Kidney (tissue), 14 donors: ENCODE data around the gene PTGIS. TPM values are rescaled to one million over a fixed set of nuclear protein-coding genes. Genes with fewer than 3 reads are reported as not detected.

ENCODE experiments used
- DNase-seq, 5 donors: peaks; one replicate each; pipeline ENCODE4 v3.0.0-alpha.2; 2013 to 2020
- FAIRE-seq: peaks from 2 replicates; lab custom pipeline; 2012; peaks lifted over from hg19 to GRCh38; lab: Jason Lieb, UNC
- H3K27ac ChIP-seq, 2 donors: one replicate each; pipeline ENCODE4 v1.7.0; 2013; ENCODE audit warnings: low read depth in 2 of 2, low read length in 2 of 2, inconsistent platforms in 1 of 2
- H3K27me3 ChIP-seq: one replicate; pipeline ENCODE4 v1.7.1; 2013; ENCODE audit warnings: low read length, inconsistent platforms; ENCODE audit not compliant: control insufficient read depth, insufficient read depth
- H3K36me3 ChIP-seq, 3 donors: one replicate each; pipeline versions ENCODE4 v1.7.0 to v1.7.1; 2013; ENCODE audit warnings: low read length in 3 of 3, control low read depth in 1 of 3, inconsistent platforms in 1 of 3; ENCODE audit not compliant: insufficient read depth in 3 of 3, control insufficient read depth in 2 of 3
- H3K4me1 ChIP-seq, 3 donors: one replicate each; pipeline versions ENCODE4 v1.7.0 to v1.7.1; 2013; ENCODE audit warnings: low read length in 3 of 3, inconsistent platforms in 1 of 3, low read depth in 1 of 3; ENCODE audit not compliant: control insufficient read depth in 2 of 3, insufficient read depth in 2 of 3
- H3K4me3 ChIP-seq, 3 donors: one replicate each; pipeline versions ENCODE4 v1.7.0 to v1.8.1; 2013; ENCODE audit warnings: low read length in 3 of 3, control low read depth in 1 of 3, inconsistent platforms in 1 of 3
- H3K9ac ChIP-seq, 3 donors: one replicate each; pipeline versions ENCODE4 v1.7.0 to v1.7.1; 2013; ENCODE audit warnings: low read length in 3 of 3, control low read depth in 1 of 3, inconsistent platforms in 1 of 3
- H3K9me3 ChIP-seq, 3 donors: one replicate each; pipeline versions ENCODE4 v1.7.0 to v1.7.1; 2013; ENCODE audit warnings: low read length in 3 of 3, control low read depth in 1 of 3, inconsistent platforms in 1 of 3; ENCODE audit not compliant: control insufficient read depth in 2 of 3, insufficient read depth in 1 of 3
- CTCF ChIP-seq: IDR thresholded peaks from 3 replicates; pipeline ENCODE4 v1.5.1; 2012; ENCODE audit warnings: mild to moderate bottlenecking, moderate library complexity, borderline replicate concordance; ENCODE audit not compliant: insufficient read depth; ENCODE audit errors: extremely low read depth
- intact Hi-C: fragments of 100-400 bp; cut with DNase I; formaldehyde crosslinking; loops from one replicate; pipeline ENCODE4 v1.11.1; 2022
- polyA plus RNA-seq: library from polyadenylated mRNA; stranded (reverse); fragments of 350-450 nt; fragmentation: Illumina TruSeq; extraction: RNeasy Lipid Tissue Mini Kit (QIAGEN cat#74804); gene quantifications from one replicate; pipeline ENCODE4 v1.2.3, GENCODE V29; 2014; ENCODE audit warnings: low read depth, low replicate concordance; ENCODE audit not compliant: insufficient read depth
- total RNA-seq: library from RNA; stranded (reverse); fragmentation: NEBNext Ultra II Directional; extraction: Animal tissue kit (Norgen Biotek cat#: 25700); gene quantifications from one replicate; pipeline ENCODE4 v1.2.1, GENCODE V29; 2021
- donor health status: control.
- donor health status: control.
- donor health status: control.
- donor health status: control.
- donor health status: control.
- donor health status: DM: yes; HTN: yes; CAD: no.
- donor health status: Normal renal cell carcinoma (clear cell type).

Gene PTGIS
- total and polyA plus RNA-seq, 2 donors from 2014 or later: 3.1 to 24.1 TPM

GRCh38 chr20:49478754-49479689, 88.9 kb downstream of the PTGIS start:
- intact Hi-C loops: no loop called here
- TF ChIP-seq CTCF: no peak
- no peak for DNase-seq
- Histone ChIP-seq H3K27ac (no peak overlapping the region), H3K4me3 (no peak overlapping the region), H3K27me3 (no peaks in the 10 kb centered on the region), H3K9ac (no peak overlapping the region), H3K9me3 (no peaks in the 10 kb centered on the region), H3K36me3 (no peaks in the 10 kb centered on the region), H3K4me1 (no peaks in the 10 kb centered on the region)
- FAIRE-seq: no peak

- intact Hi-C loops: no loop called here
- no peaks in the 10 kb centered on the region for H3K36me3 ChIP-seq
- no peak overlapping the region for H3K9ac ChIP-seq
- no peak overlapping the region for H3K27ac ChIP-seq
- H3K4me3 ChIP-seq: no peak overlapping the region
- no peak for FAIRE-seq
- H3K27me3 ChIP-seq: no peaks in the 10 kb centered on the region
- peak in 1 of 5 donors; percentile 29 for DNase-seq
- no peak for TF ChIP-seq CTCF
- H3K9me3 ChIP-seq: no peaks in the 10 kb centered on the region
- no peaks in the 10 kb centered on the region for H3K4me1 ChIP-seq
Measured at GRCh38 chr20:49478266-49478665, 89.7 kb downstream of the PTGIS start.

- Histone ChIP-seq H3K4me3 (no peak overlapping the region), H3K36me3 (no peaks in the 10 kb centered on the region), H3K4me1 (no peaks in the 10 kb centered on the region), H3K9me3 (no peaks in the 10 kb centered on the region), H3K27ac (no peak overlapping the region), H3K9ac (no peak overlapping the region), H3K27me3 (no peaks in the 10 kb centered on the region)
- no peak for TF ChIP-seq CTCF
- FAIRE-seq (no peak), DNase-seq (no peak)
- intact Hi-C loops: no loop called here
Measured at GRCh38 chr20:49477200-49477599, 90.7 kb downstream of the PTGIS start.
